Fibroblast of gingiva (primary cell): ENCODE data around the gene PCSK4.
"Not testable (repeated sequence)": the region's sequence is repeated elsewhere in the genome, so short reads cannot be mapped to it uniquely, and the experiment has no call there.

Source experiments
- DNase-seq: peaks from one replicate; pipeline ENCODE4 v3.0.0-alpha.2; 2011; ENCODE audit warnings: low read depth

The PCSK4 gene

DNA sequence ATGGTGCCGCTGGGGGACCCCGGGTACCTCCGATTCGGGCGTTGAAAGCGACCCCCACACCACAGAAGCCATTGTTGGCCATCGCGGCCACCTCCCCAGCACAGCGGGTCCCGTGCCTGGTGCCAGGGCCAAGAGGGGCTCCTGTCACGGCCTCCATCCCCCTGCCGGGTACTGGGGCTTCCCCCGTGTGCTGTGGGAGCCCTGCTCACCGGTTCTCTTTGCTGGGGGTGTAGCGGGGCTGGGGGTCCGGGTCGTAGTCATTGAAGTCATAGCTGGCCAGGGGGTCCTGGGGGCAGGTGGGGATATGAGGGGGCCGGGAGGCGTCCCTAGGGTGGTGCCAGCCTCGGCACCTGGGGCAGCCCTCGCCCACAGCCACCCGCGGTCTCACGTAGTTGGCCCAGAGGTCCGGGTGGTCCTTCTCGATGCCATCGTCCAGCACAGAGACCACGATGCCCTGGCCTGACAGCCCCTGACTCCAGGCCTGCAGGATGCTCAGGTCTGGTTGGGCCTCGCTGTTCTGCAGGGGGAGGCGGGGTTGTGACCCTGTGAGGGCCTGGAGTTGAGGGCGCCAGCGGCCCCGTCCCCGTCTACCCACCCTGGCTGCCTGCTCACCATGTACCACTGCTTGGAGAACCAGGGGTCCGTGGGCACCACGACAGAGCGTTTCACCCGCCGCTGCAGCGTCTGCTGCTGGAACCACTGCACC lies 2.4 kb downstream of the PCSK4 start:
- DNase-seq, result no peak

DNA sequence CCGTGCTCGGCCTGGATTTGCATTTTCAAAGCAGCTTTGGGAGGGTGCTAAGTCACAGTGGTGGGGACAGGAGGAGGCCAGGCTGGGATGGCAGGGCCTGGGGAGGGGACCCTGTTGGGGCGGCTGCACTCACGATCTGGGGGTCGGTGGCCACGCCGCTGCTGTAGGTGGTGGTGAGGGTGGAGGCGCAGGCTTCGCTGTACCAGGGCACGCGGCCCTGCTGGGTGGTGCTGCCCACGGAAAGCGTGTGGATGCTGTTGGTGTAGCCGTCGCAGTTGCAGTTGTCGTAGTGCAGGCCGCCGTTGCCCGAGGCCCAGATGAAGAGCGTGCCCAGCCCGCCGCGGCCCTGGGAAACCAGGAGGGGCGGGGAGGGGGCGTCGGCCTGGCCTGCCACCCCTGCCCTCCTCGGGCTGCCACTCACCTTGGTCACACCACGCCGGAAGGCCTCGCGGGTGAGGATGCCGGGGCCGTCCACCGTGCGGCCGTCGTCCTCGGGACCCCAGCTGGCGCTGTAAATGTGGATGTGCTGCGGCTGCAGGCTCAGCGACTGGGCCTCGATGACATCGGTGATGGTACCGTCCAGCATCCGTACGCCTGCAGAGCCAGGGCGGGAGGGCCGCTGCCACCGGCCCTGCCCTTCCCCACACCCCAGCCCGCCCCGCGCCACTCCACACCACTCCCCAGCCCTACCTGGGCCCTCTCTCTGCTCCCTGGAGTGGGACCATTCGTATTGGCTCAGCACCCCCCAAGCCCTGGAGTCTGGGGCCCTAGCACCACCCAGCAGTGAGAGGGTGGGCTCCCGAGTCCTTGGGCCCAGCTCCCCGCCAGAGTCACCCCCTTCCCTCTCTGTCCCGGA lies 3.2 kb downstream of the PCSK4 start:
- DNase-seq, result no peak

DNA sequence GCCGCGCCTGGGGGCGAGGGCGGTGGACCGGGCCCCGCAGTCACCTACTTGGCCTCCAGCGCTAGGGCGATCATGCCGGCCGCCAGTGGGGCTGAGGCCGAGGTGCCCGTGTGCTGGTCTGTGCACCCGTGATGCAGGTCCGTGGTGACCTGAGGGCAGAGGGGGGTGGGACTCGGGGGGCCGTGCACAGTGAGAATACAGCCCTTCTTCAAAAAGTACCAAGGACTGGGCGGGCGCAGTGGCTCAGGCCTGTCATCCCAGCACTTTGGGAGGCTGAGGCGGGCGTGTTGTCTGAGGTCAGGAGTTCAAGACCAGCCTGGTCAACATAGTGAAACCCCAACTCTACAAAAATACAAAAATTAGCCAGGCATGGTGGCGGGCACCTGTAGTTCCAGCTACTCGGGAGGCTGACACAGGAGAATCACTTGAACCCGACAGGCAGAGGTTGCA lies 6.1 kb downstream of the PCSK4 start:
- DNase-seq, result no peak

DNA sequence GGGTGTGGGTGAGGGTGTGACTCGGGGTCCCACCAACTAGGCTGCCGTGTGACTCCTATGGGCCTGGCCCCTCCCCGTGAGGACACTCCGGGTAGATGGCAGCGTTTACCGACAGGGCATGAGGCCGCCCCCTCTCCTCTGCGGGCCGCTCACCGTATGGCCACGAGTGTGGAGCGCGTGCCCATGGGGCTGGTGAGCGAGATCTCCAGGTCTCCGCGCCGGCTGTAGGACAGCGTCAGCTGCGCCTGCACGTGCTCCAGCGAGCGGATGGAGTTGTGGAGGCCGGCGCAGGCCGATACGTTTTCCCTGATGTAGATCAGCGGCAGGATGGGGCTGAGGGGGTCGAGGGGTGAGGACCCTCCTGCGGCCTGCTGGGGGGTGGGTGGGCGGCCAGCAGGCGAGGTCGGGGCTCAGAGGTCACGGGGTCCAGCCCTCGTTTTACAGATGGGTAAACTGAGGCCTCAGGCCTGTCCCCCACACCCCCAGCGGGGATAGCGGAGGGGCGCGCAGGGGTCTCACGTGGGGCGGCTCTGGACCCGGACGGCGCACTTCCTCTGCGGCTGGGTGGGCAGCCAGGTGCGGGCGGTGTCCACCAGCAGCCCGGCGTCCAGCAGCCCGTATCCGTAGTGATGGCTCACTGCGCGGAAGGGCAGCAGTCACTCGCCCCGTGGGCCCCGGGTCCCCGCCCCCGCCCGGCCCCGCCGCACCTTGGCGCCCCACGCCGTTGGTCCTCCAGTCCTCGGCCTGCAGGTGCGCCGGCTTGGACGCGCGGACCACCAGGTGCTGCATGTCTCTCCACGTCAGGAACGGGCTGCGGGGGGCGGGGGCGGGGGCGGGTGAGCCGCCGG lies 6.8 kb downstream of the PCSK4 start:
- no peak for DNase-seq

DNA sequence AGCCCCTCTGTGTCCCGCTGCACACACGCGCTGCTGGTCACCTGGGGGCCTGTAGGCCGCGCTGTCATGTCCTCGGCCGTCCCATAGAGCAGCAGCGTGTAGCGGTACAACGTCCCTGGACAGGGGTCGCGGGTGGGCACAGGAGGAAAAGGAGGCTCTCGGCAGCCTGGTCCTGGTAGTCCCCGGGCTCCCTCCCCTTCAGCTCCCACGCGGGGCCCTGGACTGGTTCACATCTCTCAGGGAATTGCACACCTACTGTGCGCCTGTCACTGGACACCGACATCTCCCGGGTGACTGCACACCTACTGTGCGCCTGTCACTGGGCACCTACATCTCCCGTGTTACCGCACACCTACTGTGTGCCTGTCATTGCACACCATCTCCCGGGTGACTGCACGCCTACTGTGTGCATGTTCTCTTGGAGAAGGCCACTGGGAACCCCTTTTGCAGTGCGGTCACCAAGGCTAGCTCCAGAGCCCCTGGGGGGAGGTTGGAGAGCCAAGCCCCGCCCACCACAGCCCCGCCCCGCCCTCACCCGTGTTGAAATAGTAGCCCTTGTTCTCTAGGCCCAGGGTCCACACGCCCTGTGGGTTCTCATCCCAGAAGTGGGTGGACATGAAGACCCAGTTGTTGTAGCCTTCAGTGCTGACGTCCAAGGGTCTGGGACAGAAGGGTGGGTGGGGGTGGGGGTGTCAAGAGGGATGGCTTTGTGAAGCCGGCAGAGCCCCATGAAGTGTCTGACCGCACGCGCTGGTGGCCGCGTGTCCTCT lies 7.6 kb downstream of the PCSK4 start:
- no peak for DNase-seq

DNA sequence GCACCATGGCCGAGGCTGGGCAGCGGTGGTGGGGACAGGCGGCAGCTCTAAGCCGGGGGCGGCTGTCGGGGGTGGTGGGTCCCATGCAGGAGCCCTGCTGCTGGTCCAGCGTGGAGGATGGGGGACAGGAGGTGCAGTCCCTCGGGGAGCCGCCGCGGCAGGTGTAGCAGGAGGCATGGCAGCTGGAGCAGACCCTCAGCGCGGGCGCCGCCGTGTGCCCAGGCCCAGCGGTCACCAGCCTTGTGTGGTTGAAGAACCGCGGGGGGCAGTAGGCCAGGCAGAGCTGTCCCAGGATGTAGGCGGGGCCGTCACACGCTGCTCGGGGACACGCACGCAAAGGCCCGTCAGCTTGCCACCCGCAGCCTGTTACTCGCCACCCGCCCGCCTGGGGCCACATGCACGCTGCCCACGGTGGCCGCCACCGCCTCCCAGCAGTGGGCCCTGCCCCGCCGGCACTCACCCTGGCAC lies 8.2 kb downstream of the PCSK4 start:
- DNase-seq, result no peak

DNA sequence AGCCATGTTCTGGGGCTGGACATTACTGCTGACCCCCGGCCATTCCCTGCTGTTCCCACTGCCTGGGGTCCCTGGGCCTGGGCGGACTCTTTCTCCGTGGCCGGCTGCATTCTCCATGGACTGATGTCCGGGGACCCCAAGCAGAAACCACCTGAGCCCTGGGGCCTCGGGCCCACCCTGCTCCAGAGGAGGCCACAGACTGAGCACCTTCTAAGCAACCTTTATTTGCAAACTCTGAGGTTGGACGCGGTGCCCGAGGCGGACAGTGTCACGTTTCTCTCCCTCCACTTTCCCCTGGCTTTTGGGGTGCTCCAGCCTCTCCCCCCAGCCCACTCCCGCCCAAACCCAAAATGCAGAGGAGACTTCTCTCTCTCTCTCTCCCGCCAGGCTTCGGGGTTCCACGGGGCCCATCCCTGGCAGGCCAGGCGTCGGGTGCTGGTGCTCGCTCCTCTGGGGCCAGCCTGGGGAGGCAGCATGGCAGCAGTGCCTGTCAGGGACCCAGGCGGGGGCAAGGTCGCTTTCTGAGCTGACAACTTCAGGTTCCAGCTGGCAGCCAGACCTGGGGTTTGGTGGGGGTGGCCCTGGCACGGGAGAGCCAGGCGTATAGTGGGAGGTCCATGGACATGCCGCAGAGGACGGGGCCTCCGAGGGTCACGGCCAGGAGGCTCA lies 8.8 kb downstream of the PCSK4 start:
- DNase-seq, result no peak

DNA sequence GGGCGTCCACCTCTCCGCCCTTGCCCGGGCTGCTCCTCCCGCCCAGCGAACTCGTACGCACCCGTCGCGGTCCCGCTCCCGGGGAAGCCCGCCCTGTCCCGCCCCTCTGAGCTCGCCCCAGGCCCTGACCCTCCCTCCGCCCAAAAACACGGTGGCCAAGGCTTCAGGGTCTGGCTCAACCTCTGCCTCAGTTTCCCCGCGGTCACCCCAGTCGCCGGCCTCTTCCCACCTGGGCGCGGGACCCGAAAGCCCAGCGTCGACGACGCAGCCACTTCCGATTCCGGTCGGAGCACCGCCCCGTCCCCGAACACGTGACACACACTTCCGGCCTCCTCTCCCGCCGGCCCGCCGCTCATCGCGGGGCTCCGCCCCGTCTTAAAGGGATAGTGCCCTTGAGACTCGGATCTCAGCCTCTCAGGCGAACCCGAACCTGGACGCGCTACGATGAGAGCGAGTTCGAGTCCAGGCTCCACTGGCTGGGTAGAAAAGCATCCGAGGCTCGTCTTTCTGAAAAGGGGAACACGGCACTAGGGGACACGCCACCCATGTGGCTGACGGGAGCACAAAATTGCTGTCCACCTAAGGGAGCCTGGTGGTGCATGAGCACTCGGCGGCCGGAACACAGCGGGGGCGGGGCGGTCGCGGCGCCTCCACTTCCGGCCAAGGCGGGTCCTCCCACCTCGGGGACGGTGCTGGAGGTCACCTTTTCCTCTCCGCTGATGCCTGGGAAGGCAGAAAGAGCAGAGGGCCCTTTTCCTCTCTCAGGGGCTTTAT lies 11.0 kb downstream of the PCSK4 start, which contains the start of gene C19orf25:
TSS of gene C19orf25 (minus strand) at position 282 of the 774 bp plus-strand sequence. CDS start 312 bp downstream, outside the sequence.
- DNase-seq, result peak; percentile 89

DNA sequence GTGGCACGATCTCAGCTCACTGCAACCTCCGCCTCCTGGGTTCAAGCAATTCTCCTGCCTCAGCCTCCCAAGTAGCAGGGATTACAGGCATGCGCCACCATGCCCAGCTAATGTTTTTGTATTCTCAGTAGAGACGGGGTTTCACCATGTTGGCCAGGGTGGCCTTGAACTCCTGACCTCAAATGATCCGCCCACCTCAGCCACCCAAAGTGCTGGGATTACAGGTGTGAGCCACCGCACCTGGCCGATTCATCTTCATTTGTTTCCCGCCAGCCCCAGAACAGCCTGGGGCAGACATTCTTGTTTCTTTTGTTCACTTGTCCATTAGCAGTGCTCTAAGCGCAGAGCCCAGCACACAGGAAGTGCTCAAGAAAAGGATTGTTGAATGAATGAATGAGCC lies 13.1 kb downstream of the PCSK4 start:
- DNase-seq, result not testable (repeated sequence)

DNA sequence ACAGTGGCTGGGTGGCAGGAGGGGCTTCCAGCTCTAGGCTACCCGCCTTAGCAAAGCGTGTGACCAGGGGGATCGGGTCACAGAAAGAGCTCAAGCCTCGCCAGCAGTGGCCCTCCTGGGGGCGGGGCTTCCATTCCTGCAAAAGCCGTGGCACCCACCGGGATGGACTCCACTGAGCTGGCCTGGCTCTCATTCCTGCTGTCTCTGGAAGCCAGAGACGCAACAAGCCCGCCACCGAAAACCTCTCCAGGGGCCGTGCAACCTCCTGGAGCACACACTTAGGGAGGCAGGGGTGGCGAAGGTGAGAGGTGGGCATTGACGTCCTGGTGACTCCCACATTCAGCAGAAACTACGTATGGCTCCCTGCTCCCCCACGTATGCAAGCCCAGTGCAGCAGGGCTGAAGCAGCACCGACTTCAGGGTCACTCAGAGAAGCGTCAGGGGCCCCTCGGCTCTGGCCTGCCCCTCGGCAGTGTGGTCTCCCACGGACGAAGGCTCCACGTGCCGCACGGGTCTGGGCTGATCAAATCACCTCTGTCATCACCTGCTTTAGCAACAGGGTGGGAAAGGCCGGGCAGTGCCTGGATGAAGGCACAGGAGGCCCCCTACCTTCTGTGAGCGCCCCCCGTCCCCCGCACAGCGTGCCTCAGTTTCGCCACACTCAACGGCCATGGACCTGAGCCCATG lies 14.3 kb downstream of the PCSK4 start:
- no peak for DNase-seq

DNA sequence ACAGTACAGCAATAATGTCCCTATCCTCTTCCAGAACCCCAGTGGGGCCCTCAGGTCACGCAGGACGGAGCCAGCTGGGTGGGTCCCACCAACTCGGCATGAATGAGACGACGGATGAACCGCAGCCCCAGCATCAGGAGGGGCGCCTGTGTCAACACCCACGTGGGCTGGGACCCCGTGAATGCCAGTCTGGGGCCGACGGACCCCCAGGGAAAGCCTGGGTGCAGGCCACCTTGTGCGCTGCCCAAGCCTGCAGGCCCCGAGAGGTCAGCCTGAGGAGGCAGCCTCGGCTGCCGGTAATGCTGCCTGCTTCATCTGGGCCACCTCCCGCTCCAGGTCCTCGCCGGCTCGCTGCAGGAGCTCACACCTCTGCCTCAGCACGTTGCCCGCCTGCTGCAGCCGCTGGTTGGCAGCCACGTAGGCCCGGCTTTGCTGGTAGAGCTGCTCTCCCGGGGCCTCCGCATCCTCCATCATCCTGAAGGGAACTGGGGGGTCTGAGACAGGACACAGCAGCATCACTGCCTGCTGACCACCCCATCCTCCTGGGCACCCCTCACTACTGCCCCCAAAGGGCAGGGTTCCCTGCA lies 15.3 kb downstream of the PCSK4 start:
- no peak for DNase-seq

DNA sequence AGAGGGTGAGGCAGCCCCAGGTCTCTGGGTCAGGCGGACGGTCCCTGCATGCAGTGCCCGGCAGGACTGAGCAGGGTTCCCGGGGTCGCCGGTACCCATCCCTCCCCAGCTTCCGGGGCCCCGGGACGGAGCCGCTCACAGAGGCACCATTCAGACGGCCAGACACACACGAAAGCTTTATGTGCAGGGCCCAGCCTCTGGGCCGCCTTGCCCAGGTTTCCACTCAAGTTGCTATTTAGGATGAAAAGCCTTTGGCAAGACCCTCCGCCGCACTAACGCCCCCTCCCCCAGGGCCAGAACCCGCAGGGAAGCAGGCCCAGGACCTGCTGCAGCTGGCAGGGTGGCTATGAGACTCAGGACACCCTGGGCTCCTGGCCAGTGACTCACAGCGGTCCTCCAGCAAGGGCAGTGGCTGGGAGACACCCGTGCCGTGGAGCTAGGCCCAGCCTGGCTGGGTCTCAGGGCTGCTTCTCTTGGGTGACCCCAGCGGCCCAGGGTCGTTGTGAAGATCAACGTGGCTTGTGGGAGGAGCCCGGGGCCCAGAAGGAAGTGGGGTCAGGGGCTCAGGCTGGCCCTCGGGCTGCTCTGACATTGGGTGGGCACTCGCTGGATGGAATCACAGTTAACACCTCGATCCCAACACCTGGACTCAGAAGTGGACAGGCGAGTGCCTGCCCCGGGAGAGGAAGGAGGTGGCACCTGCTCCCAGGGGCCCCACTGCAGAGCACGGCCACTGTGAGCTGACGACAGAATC lies 16.0 kb downstream of the PCSK4 start:
- DNase-seq, result no peak

DNA sequence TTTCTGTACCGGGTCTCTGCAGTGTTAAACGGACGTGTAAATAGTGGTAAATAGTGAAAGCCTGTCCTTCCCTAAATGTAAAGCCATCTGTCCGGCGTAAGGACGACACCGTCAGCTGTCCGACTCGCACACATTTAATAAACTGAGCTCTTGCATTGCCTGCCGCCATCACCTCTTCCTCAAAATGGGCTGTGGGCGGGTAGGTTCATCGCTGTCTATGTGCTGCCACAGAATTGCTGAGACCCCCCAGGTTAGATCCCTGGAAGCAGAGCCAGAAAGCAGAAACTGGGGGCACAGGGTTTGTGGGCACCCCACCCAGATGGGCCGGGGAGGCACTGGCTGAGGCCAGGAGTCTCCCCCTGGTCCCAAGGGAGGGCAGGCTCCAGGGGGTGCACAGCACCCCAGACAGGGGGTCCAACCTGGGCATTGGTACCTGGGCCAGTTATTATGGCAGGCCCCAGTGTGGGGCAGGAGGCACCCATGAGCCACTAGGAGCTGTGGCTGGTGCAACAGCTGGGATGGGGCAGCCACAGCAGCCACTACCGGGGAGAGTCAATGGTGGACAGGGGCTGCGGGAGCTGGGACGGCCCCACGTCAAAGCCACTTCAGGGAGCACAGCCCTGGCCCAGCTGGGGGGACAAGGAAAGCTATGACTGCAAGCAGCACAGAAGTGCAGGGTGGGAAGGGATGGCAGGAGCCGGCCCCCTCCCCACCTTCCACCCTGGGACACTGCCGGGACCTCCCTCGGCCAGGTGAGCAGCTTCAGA lies 16.9 kb downstream of the PCSK4 start:
- DNase-seq, result no peak

DNA sequence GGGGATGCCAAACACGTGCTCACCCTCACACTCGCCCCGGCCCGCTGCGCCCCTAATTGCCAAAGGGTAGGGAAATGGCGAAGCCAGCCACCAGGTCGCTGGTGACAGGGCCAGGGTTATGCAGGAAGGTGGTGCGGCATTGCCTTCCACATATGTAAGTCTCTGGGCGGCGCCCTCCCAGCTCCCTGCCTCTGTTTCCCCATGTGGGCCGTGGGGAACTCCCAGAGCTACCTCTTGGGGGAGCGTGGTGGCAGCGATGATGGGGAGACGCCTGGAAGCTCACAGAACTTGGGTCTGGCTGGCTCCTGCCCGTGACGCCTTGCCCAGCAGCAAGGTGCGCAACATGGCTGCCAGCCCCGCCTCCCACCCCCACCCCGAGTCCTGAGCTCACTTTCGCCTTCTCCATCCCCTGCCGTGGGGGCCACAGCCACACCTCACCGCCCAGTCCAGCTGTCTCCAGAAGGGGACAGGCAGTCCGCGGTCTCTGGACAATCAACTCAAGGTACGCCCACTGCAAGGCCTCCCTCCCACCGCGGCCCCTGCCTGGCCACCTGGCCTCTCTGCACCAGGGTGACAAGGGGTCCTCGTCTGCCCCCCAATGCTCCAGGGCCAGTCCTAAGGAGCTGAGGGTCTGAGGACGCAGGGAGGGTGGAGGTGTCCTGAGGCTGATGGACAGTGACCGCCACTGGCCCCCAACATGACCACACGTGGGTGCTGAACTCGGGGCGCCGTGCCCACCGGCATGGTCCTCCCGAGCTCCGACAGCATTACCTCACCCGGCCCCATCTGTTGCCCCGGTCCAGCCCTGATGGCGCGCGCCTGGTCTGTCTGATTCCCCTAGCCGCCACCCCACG lies 17.7 kb downstream of the PCSK4 start:
- DNase-seq, result no peak

DNA sequence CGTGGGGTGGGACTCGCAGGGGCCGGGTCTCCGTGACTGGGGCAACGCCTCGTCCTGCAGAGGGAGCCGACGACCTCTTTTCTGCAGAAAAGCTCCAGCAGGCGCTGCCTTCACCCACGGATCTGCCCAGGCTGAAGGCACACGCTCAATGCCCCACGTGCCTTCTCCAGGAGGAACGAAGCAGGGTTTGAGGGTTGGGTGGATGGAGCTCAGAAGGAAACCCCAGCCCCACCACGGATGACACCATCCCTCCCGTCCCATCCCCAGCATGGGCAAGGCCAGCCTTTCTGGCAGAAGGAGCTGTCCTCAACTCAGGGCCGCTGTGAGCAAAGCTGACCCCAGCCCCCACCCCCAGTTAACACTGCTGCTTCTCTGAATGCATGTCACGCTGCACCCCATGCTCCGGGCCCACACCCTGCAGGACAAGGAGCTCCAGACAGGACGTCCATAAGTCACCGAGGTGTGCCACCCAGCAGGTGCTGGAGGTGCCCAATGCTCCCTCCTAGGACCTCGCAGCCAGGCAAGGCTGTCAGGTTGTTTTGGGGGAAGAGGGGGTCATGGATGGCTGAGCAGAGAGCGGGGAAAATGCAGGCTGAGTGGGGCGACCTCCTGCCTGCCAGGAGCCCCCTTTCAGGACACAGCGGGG lies 18.5 kb downstream of the PCSK4 start:
- no peak for DNase-seq

DNA sequence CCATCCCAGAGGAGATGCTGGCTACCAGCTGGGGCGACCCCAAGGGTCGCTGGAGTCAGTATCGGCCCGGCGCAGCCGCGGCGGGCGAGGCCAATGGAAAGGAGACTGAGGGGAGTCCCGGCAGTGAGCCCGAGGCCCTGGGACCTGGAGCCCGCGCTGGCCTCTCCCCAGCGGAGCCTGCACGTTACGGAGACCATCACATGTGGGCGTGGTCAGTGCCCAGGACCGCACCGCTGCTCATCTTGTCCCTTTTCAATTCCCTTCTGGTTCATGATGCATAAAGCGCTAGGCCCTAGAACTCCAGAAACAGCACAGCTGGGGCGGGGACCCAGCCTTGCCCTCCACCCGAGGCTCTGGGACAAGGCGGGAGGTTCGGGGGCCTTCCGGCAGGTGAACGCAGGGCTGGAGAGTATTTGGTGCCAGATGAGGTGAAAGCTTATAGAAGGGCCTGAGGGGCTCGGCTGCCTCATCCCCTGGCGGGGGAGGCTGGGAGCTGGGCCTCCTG lies 19.1 kb downstream of the PCSK4 start:
- no peak for DNase-seq
